Psoas muscle (tissue), 8 donors: ENCODE results near the gene MAX. TPM values are rescaled to one million over a fixed set of nuclear protein-coding genes. Genes with fewer than 3 reads are reported as not detected.
A peak's percentile ranks its signal among the peaks of the same experiment; 100 is the strongest.
"Not testable (repeated sequence)": the region's sequence is repeated elsewhere in the genome, so short reads cannot be mapped to it uniquely, and the experiment has no call there.

Source experiments
- ATAC-seq, 4 donors: fragments of 200-7000 bp; cut with Tn5 transposase; one replicate each; pipeline ENCODE4 v1.9.1; 2020; ENCODE audit warnings: moderate library complexity in 3 of 4, mild to moderate bottlenecking in 2 of 4
- DNase-seq, 2 donors: peaks; one replicate each; pipeline ENCODE4 v3.0.0-alpha.2; 2020
- H3K27ac ChIP-seq: fragments of 200-600 bp; one replicate; pipeline ENCODE4 v1.8.0; 2022
- H3K27me3 ChIP-seq, 3 donors: fragments of 200-600 bp in 1 of 3; one replicate each; pipeline versions ENCODE4 v1.6.1 to v1.8.0; 2013 to 2022; ENCODE audit warnings: low read length in 2 of 3, mild to moderate bottlenecking in 2 of 3, moderate library complexity in 1 of 3; ENCODE audit not compliant: insufficient read depth in 3 of 3
- H3K36me3 ChIP-seq, 2 donors: fragments of 200-600 bp in 1 of 2; one replicate each; pipeline versions ENCODE4 v1.6.1 to v1.8.0; 2013 to 2022; ENCODE audit warnings: low read depth in 1 of 2, mild to moderate bottlenecking in 1 of 2, moderate library complexity in 1 of 2; ENCODE audit not compliant: insufficient read depth in 1 of 2
- H3K4me1 ChIP-seq: fragments of 200-600 bp; one replicate; pipeline ENCODE4 v1.8.0; 2022
- H3K4me3 ChIP-seq: fragments of 200-600 bp; one replicate; pipeline ENCODE4 v1.8.0; 2022; ENCODE audit warnings: mild to moderate bottlenecking
- H3K9me3 ChIP-seq: fragments of 200-600 bp; one replicate; pipeline ENCODE4 v1.8.0; 2022
- WGBS, 3 donors: extraction: QIAGEN DNeasy Blood & Tissue Kit; methylation state at CpG; one replicate each; pipeline versions ENCODE4 v1.1.6 to v1.1.7; 2013; 5-methylcytosine and 5-hydroxymethylcytosine counted together
- intact Hi-C, 2 donors: fragments of 100-400 bp; cut with DNase I; formaldehyde crosslinking; loops; one replicate each; pipeline versions ENCODE4 v1.11.0 to v1.14.2; 2022
- polyA plus RNA-seq, 3 donors: library from polyadenylated mRNA; stranded (reverse); fragments of 200-250 nt; gene quantifications; one replicate each; pipeline ENCODE4 v1.2.3, GENCODE V29; 2013
- total RNA-seq, 4 donors: library from RNA; stranded (reverse); fragmentation: NEBNext Ultra II Directional in 2 of 4; extraction: Animal tissue kit (Norgen Biotek cat#: 25700) in 2 of 4; gene quantifications; one replicate each; pipeline versions ENCODE4 v1.2.1 to v1.2.4, GENCODE V29; 2021 to 2023
- TF ChIP-seq, protein P1 (sequence below): fragments of 200-600 bp; IDR thresholded peaks from one replicate; pipeline ENCODE4 v1.8.0; 2022; ENCODE audit warnings: antibody characterized with exemption
- donor health status: healthy with polysubstance abuse.
- donor health status: DM: no; HTN: no; CAD: no; lungs with moderate emphysema.
- donor health status: Bipolar disorder and iron deficiency.
- donor health status: healthy.
- donor health status: DM: yes; HTN: yes; CAD: no.
- donor health status: DM: no; HTN: no; CAD: no.
- donor health status: DM: no; HTN: no; CAD: no.
- donor health status: DM: yes; HTN: yes; CAD: no.

Gene MAX
- total and polyA plus RNA-seq, 7 donors = 44.5 to 115 (median 50.6) TPM

GRCh38 chr14:65034021-65034420 is 68.3 kb downstream of the MAX start:
- Histone ChIP-seq H3K4me1 (peaks cover 8% of the 10 kb centered on the region), H3K27me3 (no peaks in the 10 kb centered on the region), H3K4me3 (no peak overlapping the region), H3K36me3 (peaks cover 0 to 16% of the 10 kb centered on the region in 2 donors), H3K27ac (no peak overlapping the region), H3K9me3 (no peaks in the 10 kb centered on the region)
- TF ChIP-seq, protein P1, sequence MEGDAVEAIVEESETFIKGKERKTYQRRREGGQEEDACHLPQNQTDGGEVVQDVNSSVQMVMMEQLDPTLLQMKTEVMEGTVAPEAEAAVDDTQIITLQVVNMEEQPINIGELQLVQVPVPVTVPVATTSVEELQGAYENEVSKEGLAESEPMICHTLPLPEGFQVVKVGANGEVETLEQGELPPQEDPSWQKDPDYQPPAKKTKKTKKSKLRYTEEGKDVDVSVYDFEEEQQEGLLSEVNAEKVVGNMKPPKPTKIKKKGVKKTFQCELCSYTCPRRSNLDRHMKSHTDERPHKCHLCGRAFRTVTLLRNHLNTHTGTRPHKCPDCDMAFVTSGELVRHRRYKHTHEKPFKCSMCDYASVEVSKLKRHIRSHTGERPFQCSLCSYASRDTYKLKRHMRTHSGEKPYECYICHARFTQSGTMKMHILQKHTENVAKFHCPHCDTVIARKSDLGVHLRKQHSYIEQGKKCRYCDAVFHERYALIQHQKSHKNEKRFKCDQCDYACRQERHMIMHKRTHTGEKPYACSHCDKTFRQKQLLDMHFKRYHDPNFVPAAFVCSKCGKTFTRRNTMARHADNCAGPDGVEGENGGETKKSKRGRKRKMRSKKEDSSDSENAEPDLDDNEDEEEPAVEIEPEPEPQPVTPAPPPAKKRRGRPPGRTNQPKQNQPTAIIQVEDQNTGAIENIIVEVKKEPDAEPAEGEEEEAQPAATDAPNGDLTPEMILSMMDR = no peak
- 86 to 93% (median 92%) methylated on average over 4 of the region's 4 CpGs for WGBS, 3 donors
- ATAC-seq = no peak
- intact Hi-C loops = no loop called here
- DNase-seq = no peak

DNA sequence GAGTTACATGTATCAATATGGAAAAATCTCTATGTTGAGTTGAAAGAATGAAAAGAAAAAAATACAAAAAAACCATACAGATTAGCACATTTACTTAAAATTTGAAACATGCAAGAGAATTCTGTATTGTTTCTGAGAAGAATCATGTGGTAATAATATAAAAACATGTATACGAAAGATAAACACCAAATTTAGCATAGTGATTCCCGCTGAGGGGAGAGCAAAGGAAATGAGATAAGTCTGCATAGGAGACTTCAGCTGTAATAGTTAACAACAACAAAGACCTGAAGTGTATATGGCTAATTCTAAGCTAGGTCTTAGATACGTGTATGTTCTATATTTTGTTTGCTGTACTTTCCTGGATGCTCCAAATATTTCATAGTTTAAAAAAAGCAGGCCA is 69.1 kb downstream of the MAX start:
- no peaks in the 10 kb centered on the region for H3K27me3 ChIP-seq
- peaks cover 8% of the 10 kb centered on the region for H3K4me1 ChIP-seq
- H3K4me3 ChIP-seq = no peak overlapping the region
- ATAC-seq (no peak), DNase-seq (no peak)
- H3K36me3 ChIP-seq = peaks cover 0 to 24% of the 10 kb centered on the region in 2 donors
- H3K9me3 ChIP-seq = no peaks in the 10 kb centered on the region
- intact Hi-C loops = no loop called here
- no peak overlapping the region for H3K27ac ChIP-seq
- TF ChIP-seq, protein P1 = no peak
- 83 to 94% (median 91%) methylated on average over 3 of the region's 3 CpGs for WGBS, 3 donors

GRCh38 chr14:65032319-65032718 is 70.0 kb downstream of the MAX start:
- H3K36me3 ChIP-seq = peaks cover 0 to 33% of the 10 kb centered on the region in 2 donors
- TF ChIP-seq, protein P1 = no peak
- intact Hi-C loops = no loop called here
- no peaks in the 10 kb centered on the region for H3K27me3 ChIP-seq
- 31 to 65% (median 45%) methylated on average over 11 of the region's 11 CpGs for WGBS, 3 donors
- H3K4me1 ChIP-seq = peaks cover 8% of the 10 kb centered on the region
- no peaks in the 10 kb centered on the region for H3K9me3 ChIP-seq
- peak overlapping the region; percentile 70 for H3K27ac ChIP-seq
- ATAC-seq (peak; percentile 93 to 96 (median 94)), DNase-seq (peak; percentile 52 to 90)
- H3K4me3 ChIP-seq = peak overlapping the region; percentile 40

- H3K9me3 ChIP-seq, H3K4me3 ChIP-seq, H3K4me1 ChIP-seq, ATAC-seq, DNase-seq, intact Hi-C loops, H3K27me3 ChIP-seq: not testable (repeated sequence)
- WGBS, 3 donors = 74 to 90% (median 80%) methylated on average over 10 of the region's 10 CpGs
- H3K36me3 ChIP-seq = peaks cover 0 to 37% of the 10 kb centered on the region in 2 donors
- peak overlapping the region; percentile 70 for H3K27ac ChIP-seq
Observed at GRCh38 chr14:65031321-65031720, 71.0 kb downstream of the MAX start.

DNA sequence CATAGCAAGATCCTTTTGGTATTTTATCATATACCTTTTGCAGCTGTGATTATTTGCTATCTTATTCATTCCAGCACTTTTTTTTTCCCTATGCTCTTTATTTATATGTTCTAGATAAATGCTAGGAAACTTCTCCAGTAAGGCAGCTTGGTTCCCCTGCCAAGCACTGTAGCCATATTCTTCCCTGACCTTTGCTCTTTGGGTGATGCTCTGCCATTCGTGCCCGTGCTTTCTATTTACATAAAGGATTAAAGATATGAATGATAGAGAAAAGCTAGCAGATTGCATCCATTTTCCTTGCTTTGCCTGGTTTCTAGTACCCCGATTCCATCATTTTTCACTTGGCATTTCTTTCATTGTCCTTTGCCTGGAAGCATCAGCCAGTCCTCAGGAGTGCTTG is 73.4 kb downstream of the MAX start:
- peaks cover 0 to 37% of the 10 kb centered on the region in 2 donors for H3K36me3 ChIP-seq
- H3K27me3 ChIP-seq = no peaks in the 10 kb centered on the region
- TF ChIP-seq, protein P1 = no peak
- WGBS, 3 donors = 80 to 95% (median 94%) methylated on average over 3 of the region's 3 CpGs
- no peak overlapping the region for H3K4me3 ChIP-seq
- H3K27ac ChIP-seq = no peak overlapping the region
- peaks cover 3% of the 10 kb centered on the region for H3K4me1 ChIP-seq
- DNase-seq (no peak), ATAC-seq (no peak)
- intact Hi-C loops = no loop called here
- no peaks in the 10 kb centered on the region for H3K9me3 ChIP-seq
